Neural progenitor cell (in vitro differentiated cells): ENCODE results near the gene MRPS12. TPM values are rescaled to one million over a fixed set of nuclear protein-coding genes. Genes with fewer than 3 reads are reported as not detected.

Experiments used
- DNase-seq: peaks from one replicate; pipeline ENCODE4 v3.0.0-alpha.2; 2016; ENCODE audit warnings: low spot score
- H2AFZ ChIP-seq: fragments of 200-600 bp; sonication (generic); replicated peaks from 2 replicates; pipeline ENCODE4 v1.6.1; 2016; ENCODE audit warnings: antibody characterized with exemption
- H3F3A ChIP-seq: fragments of 200-600 bp; sonication (generic); 2 replicates; pipeline ENCODE4 v1.6.1; 2016; ENCODE audit warnings: antibody characterized with exemption, low read depth
- H3K27ac ChIP-seq: fragments of 200-600 bp; sonication (generic); 2 replicates; pipeline ENCODE4 v1.5.1; 2016; ENCODE audit warnings: mild to moderate bottlenecking
- H3K27me3 ChIP-seq: fragments of 200-600 bp; sonication (generic); 2 replicates; pipeline ENCODE4 v1.6.1; 2016; ENCODE audit warnings: mild to moderate bottlenecking, moderate library complexity
- H3K36me3 ChIP-seq: fragments of 200-600 bp; sonication (generic); 2 replicates; pipeline ENCODE4 v1.5.1; 2016
- H3K4me1 ChIP-seq: fragments of 200-600 bp; sonication (generic); 2 replicates; pipeline ENCODE4 v1.6.1; 2016; ENCODE audit warnings: mixed run types
- H3K4me2 ChIP-seq: fragments of 200-600 bp; sonication (generic); 2 replicates; pipeline ENCODE4 v1.6.1; 2016
- H3K4me3 ChIP-seq: fragments of 200-600 bp; sonication (generic); 2 replicates; pipeline ENCODE4 v1.5.1; 2016
- H3K79me2 ChIP-seq: fragments of 200-600 bp; sonication (generic); 2 replicates; pipeline ENCODE4 v1.6.1; 2016; ENCODE audit warnings: low read depth
- H3K9ac ChIP-seq: fragments of 200-600 bp; sonication (generic); 2 replicates; pipeline ENCODE4 v1.6.1; 2016
- H3K9me3 ChIP-seq: fragments of 200-600 bp; sonication (generic); 2 replicates; pipeline ENCODE4 v1.5.1; 2016; ENCODE audit warnings: low read depth
- H4K20me1 ChIP-seq: fragments of 200-600 bp; sonication (generic); 2 replicates; pipeline ENCODE4 v1.6.1; 2016; ENCODE audit warnings: low read depth
- H3K27ac Mint-ChIP-seq: 3 replicates; pipeline ENCODE4 v1.8.0; 2021; ENCODE audit warnings: mixed read lengths
- H3K27me3 Mint-ChIP-seq: 2 replicates; pipeline ENCODE4 v1.8.0; 2022; ENCODE audit warnings: low read depth, mild to moderate bottlenecking, inconsistent platforms, moderate library complexity, mixed read lengths; ENCODE audit not compliant: insufficient read depth
- H3K36me3 Mint-ChIP-seq: 3 replicates; pipeline ENCODE4 v1.8.0; 2021; ENCODE audit warnings: mixed read lengths
- H3K4me1 Mint-ChIP-seq: 3 replicates; pipeline ENCODE4 v1.8.0; 2021; ENCODE audit warnings: mixed read lengths
- H3K4me3 Mint-ChIP-seq: 3 replicates; pipeline ENCODE4 v1.8.0; 2021; ENCODE audit warnings: mild to moderate bottlenecking, moderate library complexity, mixed read lengths
- H3K9me3 Mint-ChIP-seq: 3 replicates; pipeline ENCODE4 v1.8.0; 2020; ENCODE audit warnings: mixed read lengths
- CTCF ChIP-seq: fragments of 200-600 bp; sonication (generic); IDR thresholded peaks from 2 replicates; pipeline ENCODE4 v1.5.1; 2017; ENCODE audit warnings: antibody characterized with exemption, mild to moderate bottlenecking
- EZH2 ChIP-seq: fragments of 200-600 bp; sonication (generic); IDR thresholded peaks from 2 replicates; pipeline ENCODE4 v1.6.1; 2017; ENCODE audit warnings: antibody characterized with exemption, mild to moderate bottlenecking, moderate library complexity
- EZH2phosphoT487 ChIP-seq: fragments of 200-600 bp; sonication (generic); IDR thresholded peaks from 2 replicates; pipeline ENCODE4 v1.6.1; 2017; ENCODE audit warnings: antibody characterized with exemption
- total RNA-seq: library from RNA; depleted of rRNA; stranded (reverse); fragments of >200 nt; gene quantifications from 2 replicates; pipeline ENCODE4 v1.2.3, GENCODE V29; 2015; ENCODE audit warnings: low replicate concordance

MRPS12 gene
- total RNA-seq, 1 donor from 2014 or later, result 9.2 TPM

GRCh38 chr19:38970664-38971532 is 40.2 kb downstream of the MRPS12 start:
- Mint-ChIP-seq H3K9me3 (no peaks in the 10 kb centered on the region), H3K4me3 (no peak overlapping the region), H3K36me3 (peaks cover 8% of the 10 kb centered on the region), H3K4me1 (peaks cover 10% of the 10 kb centered on the region), H3K27me3 (peaks cover under 1% of the 10 kb centered on the region), H3K27ac (no peak overlapping the region)
- H3K4me2 ChIP-seq, result no peak overlapping the region
- TF ChIP-seq CTCF, result no peak
- TF ChIP-seq EZH2, result no peak
- no peak for TF ChIP-seq EZH2phosphoT487
- no peaks in the 10 kb centered on the region for H3K9me3 ChIP-seq
- H3K9ac ChIP-seq, result no peak overlapping the region
- H3K36me3 ChIP-seq, result no peaks in the 10 kb centered on the region
- H3K27ac ChIP-seq, result no peak overlapping the region
- no peak overlapping the region for H3K4me3 ChIP-seq
- peaks cover 15% of the 10 kb centered on the region for H3K79me2 ChIP-seq
- H2AFZ ChIP-seq, result no peak overlapping the region
- H3K4me1 ChIP-seq, result peaks cover 1% of the 10 kb centered on the region
- H4K20me1 ChIP-seq, result peaks cover 6% of the 10 kb centered on the region
- no peak for DNase-seq
- peaks cover 10% of the 10 kb centered on the region for H3F3A ChIP-seq
- H3K27me3 ChIP-seq, result no peaks in the 10 kb centered on the region

GRCh38 chr19:38971672-38972071 is 40.9 kb downstream of the MRPS12 start:
- H3K4me3 ChIP-seq, result no peak overlapping the region
- no peak overlapping the region for H3K9ac ChIP-seq
- TF ChIP-seq EZH2phosphoT487 (no peak), CTCF (no peak), EZH2 (no peak)
- H2AFZ ChIP-seq, result no peak overlapping the region
- H3K4me1 ChIP-seq, result peaks cover 7% of the 10 kb centered on the region
- H3K4me2 ChIP-seq, result no peak overlapping the region
- H3K4me3 Mint-ChIP-seq, result no peak overlapping the region
- H3K27ac ChIP-seq, result no peak overlapping the region
- peaks cover 8% of the 10 kb centered on the region for H3K27me3 Mint-ChIP-seq
- peaks cover 18% of the 10 kb centered on the region for H3F3A ChIP-seq
- H3K27ac Mint-ChIP-seq, result no peak overlapping the region
- H3K9me3 Mint-ChIP-seq, result no peaks in the 10 kb centered on the region
- peaks cover 18% of the 10 kb centered on the region for H3K4me1 Mint-ChIP-seq
- peaks cover 15% of the 10 kb centered on the region for H3K79me2 ChIP-seq
- H4K20me1 ChIP-seq, result peaks cover 6% of the 10 kb centered on the region
- peaks cover 4% of the 10 kb centered on the region for H3K36me3 Mint-ChIP-seq
- no peaks in the 10 kb centered on the region for H3K27me3 ChIP-seq
- no peak for DNase-seq
- no peaks in the 10 kb centered on the region for H3K36me3 ChIP-seq
- no peaks in the 10 kb centered on the region for H3K9me3 ChIP-seq

GRCh38 chr19:38974624-38975213 is 44.0 kb downstream of the MRPS12 start:
- Histone ChIP-seq H3K27ac (no peak overlapping the region), H3K36me3 (no peaks in the 10 kb centered on the region), H3K9me3 (no peaks in the 10 kb centered on the region), H2AFZ (peak overlapping the region; percentile 75), H3K4me1 (peaks cover 7% of the 10 kb centered on the region), H3F3A (peaks cover 26% of the 10 kb centered on the region), H3K4me3 (peak overlapping the region; percentile 71), H4K20me1 (peaks cover 6% of the 10 kb centered on the region), H3K27me3 (no peaks in the 10 kb centered on the region), H3K79me2 (peaks cover 15% of the 10 kb centered on the region), H3K9ac (no peak overlapping the region), H3K4me2 (peak overlapping the region; percentile 88)
- H3K36me3 Mint-ChIP-seq, result peaks cover 4% of the 10 kb centered on the region
- H3K4me3 Mint-ChIP-seq, result peak overlapping the region; percentile 93
- TF ChIP-seq EZH2 (no peak), CTCF (no peak), EZH2phosphoT487 (no peak)
- peak overlapping the region; percentile 21 for H3K27ac Mint-ChIP-seq
- H3K27me3 Mint-ChIP-seq, result peaks cover 13% of the 10 kb centered on the region
- peaks cover 23% of the 10 kb centered on the region for H3K4me1 Mint-ChIP-seq
- DNase-seq, result no peak
- no peaks in the 10 kb centered on the region for H3K9me3 Mint-ChIP-seq
